ENCODE measurements around the gene GATC.

GRCh38 chr12:120406069-120406468 is 40.2 kb upstream of the GATC start:
- no peak for TF ChIP-seq CTCF (IDR thresholded peaks at IDR 0.05)
- TF ChIP-seq POLR2A (IDR thresholded peaks at IDR 0.05): no peak

All from Peyer's patch (tissue), 4 donors.